Brain microvascular endothelial cell (primary cell): Measurements from ENCODE around the gene BDH1.

Source experiments
- DNase-seq: peaks from one replicate; pipeline ENCODE4 v3.0.0-alpha.2; 2020
- H3K27ac ChIP-seq: fragments of 250-450 bp; sonication (Bioruptor Pico); 2 replicates; pipeline ENCODE4 v1.5.1; 2020; ENCODE audit warnings: mild to moderate bottlenecking, moderate library complexity
- H3K27me3 ChIP-seq: fragments of 250-450 bp; sonication (Bioruptor Pico); replicated peaks from 2 replicates; pipeline ENCODE4 v1.5.1; 2020; ENCODE audit warnings: mild to moderate bottlenecking
- H3K36me3 ChIP-seq: fragments of 250-450 bp; sonication (Bioruptor Pico); replicated peaks from 2 replicates; pipeline ENCODE4 v1.5.1; 2020; ENCODE audit warnings: mild to moderate bottlenecking
- H3K4me3 ChIP-seq: 2 replicates; pipeline ENCODE4 v1.5.1; 2011; ENCODE audit warnings: low read depth, mild to moderate bottlenecking, control low read depth, low read length, moderate library complexity
- CTCF ChIP-seq: IDR thresholded peaks from 2 replicates; pipeline ENCODE4 v1.5.1; 2011; ENCODE audit warnings: low read depth, mild to moderate bottlenecking, moderate library complexity, low read length, control low read depth, inconsistent platforms; ENCODE audit errors: missing control alignments
- in situ Hi-C: cut with HindIII; loops from 2 replicates; pipeline ENCODE4 v1.10.0; 2017; ENCODE audit warnings: low sequenced_read_pairs, low pct_ligation_motif_present

Gene BDH1

DNA sequence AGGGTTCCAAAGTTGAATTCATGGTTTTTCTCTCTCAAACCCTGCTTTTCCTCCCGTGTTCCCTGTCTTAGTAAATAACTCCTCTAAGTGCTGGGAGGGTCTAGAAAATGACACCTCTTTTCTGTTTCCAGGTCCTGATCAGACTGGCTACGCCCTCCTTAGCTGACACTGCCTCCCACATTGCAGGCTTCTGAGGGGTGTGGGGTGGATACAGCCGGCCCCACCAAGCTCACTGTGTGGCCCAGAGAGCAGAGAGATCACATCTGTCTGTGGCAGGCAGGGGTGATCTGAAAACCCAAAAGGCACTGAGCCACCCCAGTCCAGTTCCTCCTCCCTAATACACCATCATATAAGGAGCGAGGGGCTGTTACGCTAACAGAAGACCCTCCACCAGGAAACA, 62.7 kb downstream of the BDH1 start:
- no peak for DNase-seq
- TF ChIP-seq CTCF = no peak
- no peaks in the 10 kb centered on the region for H3K27me3 ChIP-seq
- in situ Hi-C loops = no loop called here
- no peak overlapping the region for H3K4me3 ChIP-seq
- H3K36me3 ChIP-seq = no peaks in the 10 kb centered on the region
- no peak overlapping the region for H3K27ac ChIP-seq

- no peak for DNase-seq
- Histone ChIP-seq H3K27ac (no peak overlapping the region), H3K36me3 (no peaks in the 10 kb centered on the region), H3K4me3 (no peak overlapping the region), H3K27me3 (no peaks in the 10 kb centered on the region)
- in situ Hi-C loops = no loop called here
- no peak for TF ChIP-seq CTCF
These were observed 63.7 kb downstream of the BDH1 start for GRCh38 chr3:197491923-197492664.

DNA sequence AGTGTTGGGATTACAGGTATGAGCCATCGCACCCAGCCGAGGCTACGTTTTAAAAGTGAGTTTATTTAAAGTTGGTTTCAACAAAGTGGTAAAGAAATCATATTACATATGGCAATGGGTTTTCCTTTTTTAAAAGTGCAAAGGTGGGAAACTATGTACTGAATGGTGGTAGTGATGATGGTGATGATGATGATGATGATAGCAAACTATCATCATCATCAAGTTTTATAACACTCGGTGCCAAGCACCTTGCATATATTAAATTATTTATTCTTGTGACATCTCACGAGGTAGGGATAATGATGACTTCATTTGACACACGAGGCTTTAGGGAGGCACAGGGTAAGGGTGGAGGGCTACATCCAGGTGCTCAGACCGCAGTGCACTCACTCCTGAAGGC, 64.3 kb downstream of the BDH1 start:
- in situ Hi-C loops = no loop called here
- no peaks in the 10 kb centered on the region for H3K36me3 ChIP-seq
- no peak for TF ChIP-seq CTCF
- no peaks in the 10 kb centered on the region for H3K27me3 ChIP-seq
- no peak overlapping the region for H3K4me3 ChIP-seq
- no peak for DNase-seq
- no peak overlapping the region for H3K27ac ChIP-seq

GRCh38 chr3:197490098-197491058, 65.4 kb downstream of the BDH1 start:
- Histone ChIP-seq H3K27me3 (no peaks in the 10 kb centered on the region), H3K27ac (peak overlapping the region; percentile 94), H3K4me3 (no peak overlapping the region), H3K36me3 (no peaks in the 10 kb centered on the region)
- peak; percentile 40 for TF ChIP-seq CTCF
- DNase-seq = peak; percentile 58
- in situ Hi-C loops = no loop called here

- H3K27ac ChIP-seq = peak overlapping the region; percentile 94
- no peak for TF ChIP-seq CTCF
These were observed 67.8 kb downstream of the BDH1 start for GRCh38 chr3:197487911-197488391.

More at GRCh38 chr3:197487911-197488391, 67.8 kb downstream of the BDH1 start:
- in situ Hi-C loops = no loop called here
- H3K36me3 ChIP-seq = no peaks in the 10 kb centered on the region
- H3K27me3 ChIP-seq = no peaks in the 10 kb centered on the region
- DNase-seq = peak; percentile 99
- H3K4me3 ChIP-seq = no peak overlapping the region
